Endodermal cell (in vitro differentiated cells): Measurements from ENCODE around the gene IFNA17. TPM values are rescaled to one million over a fixed set of nuclear protein-coding genes. Genes with fewer than 3 reads are reported as not detected.
A peak's percentile ranks its signal among the peaks of the same experiment; 100 is the strongest.
"Not testable (repeated sequence)": the region's sequence is repeated elsewhere in the genome, so short reads cannot be mapped to it uniquely, and the experiment has no call there.

ENCODE experiments used
- DNase-seq: peaks from one replicate; pipeline ENCODE4 v3.0.0-alpha.2; 2017
- H3K27ac ChIP-seq: 2 replicates; pipeline ENCODE4 v1.5.1; 2013; ENCODE audit warnings: mild to moderate bottlenecking, low read depth, low read length, moderate library complexity
- H3K27me3 ChIP-seq: 2 replicates; pipeline ENCODE4 v1.6.1; 2013; ENCODE audit warnings: mild to moderate bottlenecking, low read length, moderate library complexity; ENCODE audit not compliant: insufficient read depth, control insufficient read depth, poor library complexity, severe bottlenecking
- H3K36me3 ChIP-seq: 2 replicates; pipeline ENCODE4 v1.7.0; 2013; ENCODE audit warnings: mild to moderate bottlenecking, low read length, moderate library complexity; ENCODE audit not compliant: control insufficient read depth, insufficient read depth
- H3K4me1 ChIP-seq: one replicate; pipeline ENCODE4 v1.7.0; 2013; ENCODE audit warnings: low read length; ENCODE audit not compliant: control insufficient read depth, insufficient read depth
- H3K4me3 ChIP-seq: 2 replicates; pipeline ENCODE4 v1.5.1; 2013; ENCODE audit warnings: mild to moderate bottlenecking, low read length, moderate library complexity
- H3K9ac ChIP-seq: 2 replicates; pipeline ENCODE4 v1.6.1; 2013; ENCODE audit warnings: mild to moderate bottlenecking, low read length, moderate library complexity; ENCODE audit not compliant: poor library complexity, severe bottlenecking; ENCODE audit errors: extremely low read depth
- H3K9me3 ChIP-seq: 2 replicates; pipeline ENCODE4 v1.6.1; 2013; ENCODE audit warnings: mild to moderate bottlenecking, low read length, moderate library complexity; ENCODE audit not compliant: control insufficient read depth
- H3K27ac Mint-ChIP-seq: 2 replicates; pipeline ENCODE4 v1.8.0; 2020; ENCODE audit warnings: mixed read lengths
- H3K27me3 Mint-ChIP-seq: 2 replicates; pipeline ENCODE4 v1.8.0; 2021; ENCODE audit warnings: mild to moderate bottlenecking, mixed read lengths; ENCODE audit not compliant: insufficient read depth
- H3K36me3 Mint-ChIP-seq: 2 replicates; pipeline ENCODE4 v1.8.0; 2020; ENCODE audit warnings: low read depth, mixed read lengths
- H3K4me1 Mint-ChIP-seq: 2 replicates; pipeline ENCODE4 v1.8.0; 2020; ENCODE audit warnings: mixed read lengths
- H3K4me3 Mint-ChIP-seq: 2 replicates; pipeline ENCODE4 v1.8.0; 2020; ENCODE audit warnings: mild to moderate bottlenecking, moderate library complexity, mixed read lengths
- H3K9me3 Mint-ChIP-seq: 2 replicates; pipeline ENCODE4 v1.8.0; 2020; ENCODE audit warnings: mild to moderate bottlenecking, mixed read lengths
- CTCF ChIP-seq: fragments of 200-600 bp; sonication (generic); conservative IDR thresholded peaks from 2 replicates; pipeline ENCODE4 v1.5.0; 2021; ENCODE audit warnings: antibody characterized with exemption, mild to moderate bottlenecking
- WGBS, 2 experiments: methylation state at CpG; one replicate each; pipeline versions ENCODE4 v1.1.5 to v1.1.7; 2013; ENCODE audit warnings: missing lambda C conversion rate in 2 of 2, mixed read lengths in 1 of 2; ENCODE audit not compliant: insufficient coverage in 1 of 2, insufficient read length in 1 of 2; 5-methylcytosine and 5-hydroxymethylcytosine counted together
- total RNA-seq, 2 donors: library from RNA; stranded (reverse); fragmentation: NEBNext Ultra II Directional in 1 of 2; extraction: Animal tissue kit (Norgen Biotek cat#: 25700) in 1 of 2; gene quantifications; 2 replicates in 1 of 2; 3 replicates in 1 of 2; pipeline ENCODE4 v1.2.1, GENCODE V29; 2021

The IFNA17 gene
- total RNA-seq, 2 donors from 2014 or later: not detected

- TF ChIP-seq CTCF: peak; percentile 78
- not testable (repeated sequence) for H3K4me3 Mint-ChIP-seq, H3K36me3 ChIP-seq, H3K4me1 Mint-ChIP-seq, H3K9ac ChIP-seq, H3K9me3 ChIP-seq, H3K4me1 ChIP-seq, H3K9me3 Mint-ChIP-seq, H3K27ac Mint-ChIP-seq, H3K36me3 Mint-ChIP-seq, H3K27ac ChIP-seq, H3K4me3 ChIP-seq
- DNase-seq: peak; percentile 72
- H3K27me3 Mint-ChIP-seq: peaks cover 76% of the 10 kb centered on the region
- 18 to 55% methylated on average over 3 to 8 of the region's 8 CpGs for WGBS, 2 experiments
- peaks cover 32% of the 10 kb centered on the region for H3K27me3 ChIP-seq
These were observed 7.7 kb upstream of the IFNA17 start for GRCh38 chr9:21235468-21236359.

GRCh38 chr9:21234153-21234687, 6.2 kb upstream of the IFNA17 start:
- H3K9ac ChIP-seq: no peak overlapping the region
- Mint-ChIP-seq H3K27me3 (peaks cover 68% of the 10 kb centered on the region), H3K9me3 (no peaks in the 10 kb centered on the region), H3K27ac (no peak overlapping the region), H3K4me1 (no peaks in the 10 kb centered on the region), H3K36me3 (no peaks in the 10 kb centered on the region), H3K4me3 (no peak overlapping the region)
- H3K27me3 ChIP-seq: peaks cover 23% of the 10 kb centered on the region
- H3K27ac ChIP-seq: no peak overlapping the region
- no peak for DNase-seq
- H3K4me3 ChIP-seq: no peak overlapping the region
- H3K9me3 ChIP-seq: no peaks in the 10 kb centered on the region
- H3K4me1 ChIP-seq: no peaks in the 10 kb centered on the region
- no peak for TF ChIP-seq CTCF
- 87 to 93% methylated on average over 2 to 4 of the region's 4 CpGs for WGBS, 2 experiments
- H3K36me3 ChIP-seq: no peaks in the 10 kb centered on the region

DNA sequence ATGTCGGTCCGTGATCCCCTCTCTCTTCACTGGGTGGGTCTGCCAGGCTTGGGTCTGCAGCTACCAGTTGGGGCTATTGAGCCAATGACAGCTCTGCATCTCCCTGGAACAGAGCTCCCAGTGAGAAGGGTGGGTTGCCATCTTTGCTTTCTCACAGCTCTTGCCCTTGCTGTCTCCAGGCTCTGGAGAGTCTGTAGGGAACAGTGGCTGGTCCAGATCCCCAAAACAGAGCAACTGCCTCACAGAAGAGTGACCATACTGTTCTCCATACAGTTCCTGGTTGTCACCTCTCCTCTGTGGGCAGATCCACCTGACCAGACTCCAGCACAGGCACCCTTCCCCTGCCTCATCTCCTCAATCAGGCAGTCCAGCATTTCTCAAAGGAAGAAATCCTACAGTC, 5.2 kb upstream of the IFNA17 start:
- TF ChIP-seq CTCF: no peak
- Histone ChIP-seq H3K9me3 (no peaks in the 10 kb centered on the region), H3K4me3 (no peak overlapping the region), H3K27me3 (peaks cover 23% of the 10 kb centered on the region), H3K9ac (no peak overlapping the region), H3K4me1 (no peaks in the 10 kb centered on the region), H3K27ac (no peak overlapping the region), H3K36me3 (no peaks in the 10 kb centered on the region)
- Mint-ChIP-seq H3K27ac (no peak overlapping the region), H3K9me3 (no peaks in the 10 kb centered on the region), H3K4me3 (no peak overlapping the region), H3K36me3 (no peaks in the 10 kb centered on the region), H3K4me1 (no peaks in the 10 kb centered on the region), H3K27me3 (peaks cover 63% of the 10 kb centered on the region)
- DNase-seq: no peak
- WGBS, 2 experiments: 87 to 92% methylated on average over 2 of the region's 2 CpGs

GRCh38 chr9:21217211-21217610, 10.8 kb downstream of the IFNA17 start, which contains the start of gene IFNA16:
Gene IFNA16 (minus strand): TSS chr9:21217311. CDS start chr9:21217305, 6 bp downstream.
- not testable (repeated sequence) for H3K9me3 ChIP-seq, H3K4me1 Mint-ChIP-seq, H3K9me3 Mint-ChIP-seq, H3K27me3 ChIP-seq, H3K27ac ChIP-seq, DNase-seq, H3K4me3 Mint-ChIP-seq, H3K4me1 ChIP-seq, H3K9ac ChIP-seq, H3K4me3 ChIP-seq, H3K36me3 Mint-ChIP-seq, H3K27ac Mint-ChIP-seq, H3K36me3 ChIP-seq
- 94% methylated on average over 1 of the region's 1 CpG; no CpG with 5 or more reads in 1 of the 2 experiments for WGBS, 2 experiments
- H3K27me3 Mint-ChIP-seq: peaks cover 58% of the 10 kb centered on the region
